Myocyte (in vitro differentiated cells): Measurements from ENCODE around the gene OTUD5. TPM values are rescaled to one million over a fixed set of nuclear protein-coding genes. Genes with fewer than 3 reads are reported as not detected.
A peak's percentile ranks its signal among the peaks of the same experiment; 100 is the strongest.

Source experiments
- DNase-seq: peaks from one replicate; pipeline ENCODE4 v3.0.0-alpha.2; 2012; ENCODE audit warnings: low read depth
- total RNA-seq: library from RNA; depleted of rRNA; stranded (reverse); fragments of >200 nt; gene quantifications from 2 replicates; pipeline ENCODE4 v1.2.3, GENCODE V29; 2014

The OTUD5 gene
- total RNA-seq, 1 donor from 2014 or later: 27.9 TPM

GRCh38 chrX:48972220-48973164 lies 15.1 kb upstream of the OTUD5 start:
- peak; percentile 44 for DNase-seq

- peak; percentile 3 for DNase-seq
Measured at GRCh38 chrX:48971249-48972219, 14.1 kb upstream of the OTUD5 start, which contains the start of gene KCND1. Gene KCND1, minus strand, starts transcription at chrX:48971844. Its CDS starts 1,573 bp downstream, at chrX:48970271.

GRCh38 chrX:48969471-48969870 lies 12.1 kb upstream of the OTUD5 start:
- DNase-seq: no peak

GRCh38 chrX:48968377-48968776 lies 11.0 kb upstream of the OTUD5 start:
- no peak for DNase-seq

- DNase-seq: peak; percentile 28
Measured at GRCh38 chrX:48966796-48967579, 9.6 kb upstream of the OTUD5 start.

GRCh38 chrX:48965959-48966358 lies 8.6 kb upstream of the OTUD5 start:
- DNase-seq: no peak

GRCh38 chrX:48961585-48962091 lies 4.2 kb upstream of the OTUD5 start:
- no peak for DNase-seq

- DNase-seq: no peak
Measured at GRCh38 chrX:48960291-48960690, 2.9 kb upstream of the OTUD5 start.

- DNase-seq: peak; percentile 71
Measured at GRCh38 chrX:48958635-48959094, 1.3 kb upstream of the OTUD5 start.

- peak; percentile 97 for DNase-seq
Measured at GRCh38 chrX:48957827-48958634, 624 bp upstream of the OTUD5 start.

- DNase-seq: no peak
Measured at GRCh38 chrX:48956728-48957414, 536 bp downstream of the OTUD5 start.

GRCh38 chrX:48948589-48948988 lies 8.8 kb downstream of the OTUD5 start:
- no peak for DNase-seq

- peak; percentile 46 for DNase-seq
Measured at GRCh38 chrX:48945517-48946348, 11.7 kb downstream of the OTUD5 start.

- DNase-seq: no peak
Measured at GRCh38 chrX:48942895-48943294, 14.5 kb downstream of the OTUD5 start.

- DNase-seq: peak; percentile 34
Measured at GRCh38 chrX:48940404-48940955, 16.9 kb downstream of the OTUD5 start.

GRCh38 chrX:48939524-48940228 lies 17.7 kb downstream of the OTUD5 start:
- DNase-seq: no peak
